ENCODE data around the gene FBLN1. TPM values are rescaled to one million over a fixed set of nuclear protein-coding genes. Genes with fewer than 3 reads are reported as not detected.

FBLN1 gene
- total and polyA plus RNA-seq, 2 donors = 700 to 1,381 TPM

- DNase-seq (ENCODE audit: extremely low spot score) = no peak
- Histone ChIP-seq H3K4me1 (ENCODE audit: insufficient read depth) (no peaks in the 10 kb centered on the region), H3K27ac (ENCODE audit: low read depth) (no peak overlapping the region), H3K36me3 (ENCODE audit: insufficient read depth) (no peaks in the 10 kb centered on the region), H3K4me3 (ENCODE audit: low read depth, low read length) (no peak overlapping the region)
- WGBS = 75% methylated on average over 18 of the region's 18 CpGs
Observed at GRCh38 chr22:45647532-45648225, 145.0 kb downstream of the FBLN1 start.

DNA sequence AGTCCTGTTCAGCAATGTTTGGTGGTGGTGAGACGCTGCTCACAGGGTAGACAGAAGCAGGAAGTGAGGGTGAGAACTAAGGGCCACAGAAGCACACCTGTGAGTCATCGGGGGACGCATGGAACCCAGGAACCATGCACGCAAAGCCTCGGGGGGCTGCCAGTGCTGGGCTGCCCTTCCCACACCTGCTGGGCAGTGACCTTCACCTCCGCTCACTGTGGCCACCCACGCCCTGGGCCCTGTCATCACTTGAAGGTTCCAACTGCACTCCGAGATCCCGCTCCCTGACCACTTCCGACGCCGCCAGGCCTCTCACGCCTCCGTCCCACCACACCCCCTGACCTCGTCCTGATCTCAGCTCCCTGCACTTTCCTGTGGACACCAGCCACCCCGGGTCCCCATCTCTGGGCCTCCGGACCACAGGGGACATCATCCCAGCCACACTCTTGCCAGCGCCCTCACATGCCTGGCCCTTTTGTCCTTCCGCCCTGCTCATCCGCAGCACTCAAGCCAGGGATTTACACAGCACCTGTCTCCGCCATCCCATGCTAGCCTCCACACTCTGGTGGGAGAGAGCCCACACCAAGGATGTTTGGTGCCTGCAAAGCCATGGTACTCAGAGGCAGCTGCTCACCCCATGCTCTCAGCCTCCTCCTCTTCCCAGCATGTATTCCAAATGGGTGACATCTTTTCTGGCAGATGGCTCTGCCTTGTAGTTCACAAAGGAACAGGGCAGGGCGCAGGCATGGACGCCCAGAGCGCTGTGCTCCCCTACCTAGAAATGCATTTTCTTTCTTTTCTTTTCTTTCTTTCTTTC is 145.8 kb downstream of the FBLN1 start:
- no peak for DNase-seq (ENCODE audit: extremely low spot score)
- H3K27ac ChIP-seq (ENCODE audit: low read depth) = no peak overlapping the region
- H3K4me1 ChIP-seq (ENCODE audit: insufficient read depth) = no peaks in the 10 kb centered on the region
- H3K36me3 ChIP-seq (ENCODE audit: insufficient read depth) = no peaks in the 10 kb centered on the region
- WGBS = 82% methylated on average over 24 of the region's 24 CpGs
- no peak overlapping the region for H3K4me3 ChIP-seq (ENCODE audit: low read depth, low read length)

DNA sequence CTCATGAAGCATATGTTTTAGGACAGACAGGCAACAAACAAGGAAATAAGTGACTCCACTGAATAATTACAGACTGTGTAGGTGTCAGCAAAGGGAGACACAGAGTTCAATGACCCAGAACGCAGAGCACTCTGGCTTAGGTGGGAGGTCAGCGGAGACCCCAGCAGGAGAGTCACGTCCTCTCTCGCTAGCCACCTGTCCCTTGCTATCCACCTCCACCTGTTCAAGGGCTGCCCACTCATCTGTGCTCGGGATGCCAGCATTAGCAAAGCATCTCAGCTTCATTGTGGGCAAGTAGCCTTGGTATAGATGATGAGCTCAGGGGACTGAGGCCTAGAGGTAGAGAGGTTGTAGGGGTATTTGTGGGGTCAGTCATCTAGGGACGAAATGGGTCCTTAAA is 147.1 kb downstream of the FBLN1 start:
- Histone ChIP-seq H3K4me1 (ENCODE audit: insufficient read depth) (no peaks in the 10 kb centered on the region), H3K4me3 (ENCODE audit: low read depth, low read length) (no peak overlapping the region), H3K36me3 (ENCODE audit: insufficient read depth) (no peaks in the 10 kb centered on the region), H3K27ac (ENCODE audit: low read depth) (no peak overlapping the region)
- no peak for DNase-seq (ENCODE audit: extremely low spot score)
- WGBS = 93% methylated on average over 6 of the region's 6 CpGs

DNA sequence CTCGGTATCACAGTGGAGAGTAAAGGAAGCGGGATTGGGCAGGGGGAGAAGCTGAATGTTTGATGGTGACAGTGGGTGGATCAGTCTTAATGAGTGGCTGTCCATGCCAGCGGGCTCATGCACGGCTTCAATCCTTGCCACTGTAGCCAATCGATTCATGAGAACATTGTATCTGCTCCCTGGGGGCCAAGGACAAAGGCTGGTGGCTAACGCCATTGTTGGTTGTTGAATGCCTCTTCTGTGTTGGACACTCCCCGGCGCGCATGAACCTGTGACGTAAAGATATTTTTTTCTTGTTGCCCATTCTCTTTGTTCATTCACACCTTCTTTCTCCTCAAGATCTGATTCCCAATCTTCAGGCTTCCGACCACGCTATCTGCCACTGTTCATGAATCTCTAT is 148.0 kb downstream of the FBLN1 start:
- no peak for DNase-seq (ENCODE audit: extremely low spot score)
- H3K4me1 ChIP-seq (ENCODE audit: insufficient read depth) = no peaks in the 10 kb centered on the region
- no peaks in the 10 kb centered on the region for H3K36me3 ChIP-seq (ENCODE audit: insufficient read depth)
- H3K4me3 ChIP-seq (ENCODE audit: low read depth, low read length) = no peak overlapping the region
- WGBS = 94% methylated on average over 12 of the region's 12 CpGs
- H3K27ac ChIP-seq (ENCODE audit: low read depth) = no peak overlapping the region

Small RNA genes within 50 kb of the gene (small RNA-seq; reads per million reads assigned to genes)
- gene RNU6-1161P = not detected

Other genes starting within 250 kb of the FBLN1 start
- 88.9 TPM for gene UPK3A, start 217.9 kb upstream of the FBLN1 start, total RNA-seq
- gene UPK3A, start 217.9 kb upstream of the FBLN1 start, polyA plus RNA-seq = 15.4 TPM
- gene FAM118A, start 192.9 kb upstream of the FBLN1 start, total RNA-seq = 14.9 TPM
- 20.1 TPM for gene FAM118A, start 192.9 kb upstream of the FBLN1 start, polyA plus RNA-seq
- 0.16 TPM for gene SMC1B, start 89.3 kb upstream of the FBLN1 start, total RNA-seq
- not detected for gene SMC1B, start 89.3 kb upstream of the FBLN1 start, polyA plus RNA-seq
- 3.1 TPM for gene RIBC2, start 89.2 kb upstream of the FBLN1 start, total RNA-seq
- 0.51 TPM for gene RIBC2, start 89.2 kb upstream of the FBLN1 start, polyA plus RNA-seq
- 191 TPM for gene ATXN10, start 169.0 kb downstream of the FBLN1 start, total RNA-seq
- gene ATXN10, start 169.0 kb downstream of the FBLN1 start, polyA plus RNA-seq = 63.6 TPM